HG02798 (cell line): Measurements from ENCODE around the gene UPF1.

Experiments used
- ATAC-seq: cut with Tn5 transposase; IDR thresholded peaks from one replicate; pipeline ENCODE4 v1.9.1; 2021; ENCODE audit warnings: mild to moderate bottlenecking; ENCODE audit not compliant: unreplicated experiment, poor library complexity

Gene UPF1

GRCh38 chr19:18853755-18854427, 22.1 kb downstream of the UPF1 start:
- ATAC-seq: no peak

DNA sequence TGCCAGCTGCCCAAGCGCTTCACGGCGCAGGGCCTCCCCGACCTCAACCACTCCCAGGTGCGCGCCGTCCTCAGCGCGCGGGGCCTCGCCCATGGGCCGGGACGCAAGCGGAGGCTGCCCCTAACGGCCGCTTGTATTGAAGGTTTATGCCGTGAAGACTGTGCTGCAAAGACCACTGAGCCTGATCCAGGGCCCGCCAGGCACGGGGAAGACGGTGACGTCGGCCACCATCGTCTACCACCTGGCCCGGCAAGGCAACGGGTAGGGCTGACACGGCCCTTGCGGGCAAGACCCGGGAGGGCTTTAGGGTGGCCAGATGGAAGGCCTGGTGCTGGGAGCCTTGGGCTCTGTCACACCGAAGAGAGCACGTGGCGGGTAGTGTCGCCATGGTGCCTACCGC, 23.2 kb downstream of the UPF1 start:
- ATAC-seq: no peak

DNA sequence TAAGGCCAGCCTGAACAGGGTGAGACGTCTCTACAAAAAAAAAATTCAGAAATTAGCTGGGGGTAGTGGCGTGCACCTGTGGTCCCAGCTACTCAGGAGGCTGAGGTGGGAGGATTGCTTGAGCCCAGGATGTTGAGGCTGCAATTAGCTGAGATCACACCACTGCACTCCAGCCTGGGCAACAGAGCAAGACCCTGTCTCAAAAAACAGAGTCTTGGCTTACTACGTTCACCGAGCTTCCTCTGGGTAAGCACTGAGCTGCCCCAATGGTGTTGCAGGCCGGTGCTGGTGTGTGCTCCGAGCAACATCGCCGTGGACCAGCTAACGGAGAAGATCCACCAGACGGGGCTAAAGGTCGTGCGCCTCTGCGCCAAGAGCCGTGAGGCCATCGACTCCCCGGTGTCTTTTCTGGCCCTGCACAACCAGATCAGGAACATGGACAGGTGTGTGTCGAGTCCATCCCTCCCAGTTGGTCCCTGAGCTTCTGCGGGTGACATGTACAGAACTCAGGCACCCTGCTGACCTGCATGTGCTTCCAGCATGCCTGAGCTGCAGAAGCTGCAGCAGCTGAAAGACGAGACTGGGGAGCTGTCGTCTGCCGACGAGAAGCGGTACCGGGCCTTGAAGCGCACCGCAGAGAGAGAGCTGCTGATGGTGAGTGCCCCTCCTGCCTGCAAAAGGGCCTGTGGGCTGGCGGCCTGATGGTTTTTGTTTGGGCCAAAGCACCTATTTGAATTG, 24.1 kb downstream of the UPF1 start:
- ATAC-seq: no peak

GRCh38 chr19:18856385-18857126, 24.8 kb downstream of the UPF1 start:
- no peak for ATAC-seq

DNA sequence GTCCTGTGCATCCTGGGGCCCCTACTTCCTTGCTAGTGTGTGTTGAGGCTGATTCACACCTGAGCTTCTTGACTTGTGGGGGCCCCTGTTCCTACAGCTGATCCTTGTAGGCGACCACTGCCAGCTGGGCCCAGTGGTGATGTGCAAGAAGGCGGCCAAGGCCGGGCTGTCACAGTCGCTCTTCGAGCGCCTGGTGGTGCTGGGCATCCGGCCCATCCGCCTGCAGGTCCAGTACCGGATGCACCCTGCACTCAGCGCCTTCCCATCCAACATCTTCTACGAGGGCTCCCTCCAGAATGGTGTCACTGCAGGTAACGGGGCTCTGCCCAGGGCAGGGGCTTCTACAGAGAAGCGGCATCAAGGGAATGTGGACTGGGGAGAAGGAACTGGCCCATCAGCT, 25.5 kb downstream of the UPF1 start:
- no peak for ATAC-seq

GRCh38 chr19:18858906-18859646, 27.3 kb downstream of the UPF1 start:
- ATAC-seq: no peak

GRCh38 chr19:18859676-18860301, 28.0 kb downstream of the UPF1 start:
- ATAC-seq: no peak

GRCh38 chr19:18860302-18860700, 28.5 kb downstream of the UPF1 start:
- ATAC-seq: no peak

DNA sequence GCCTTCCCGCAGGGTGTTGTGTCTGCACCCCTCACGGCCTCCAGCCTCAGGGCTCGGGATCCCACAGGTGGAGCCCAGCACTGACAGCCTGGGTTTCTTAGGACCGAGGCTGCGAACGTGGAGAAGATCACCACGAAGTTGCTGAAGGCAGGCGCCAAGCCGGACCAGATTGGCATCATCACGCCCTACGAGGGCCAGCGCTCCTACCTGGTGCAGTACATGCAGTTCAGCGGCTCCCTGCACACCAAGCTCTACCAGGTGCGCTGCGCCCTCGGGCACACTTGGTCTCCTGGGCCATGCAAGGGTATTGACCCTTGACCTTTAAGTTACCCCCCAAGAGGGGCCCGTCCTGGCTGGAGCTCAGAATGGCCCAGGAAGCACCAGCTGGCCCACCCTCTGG, 29.0 kb downstream of the UPF1 start:
- ATAC-seq: no peak

- ATAC-seq: no peak
These were observed 29.5 kb downstream of the UPF1 start for GRCh38 chr19:18861235-18861634.

DNA sequence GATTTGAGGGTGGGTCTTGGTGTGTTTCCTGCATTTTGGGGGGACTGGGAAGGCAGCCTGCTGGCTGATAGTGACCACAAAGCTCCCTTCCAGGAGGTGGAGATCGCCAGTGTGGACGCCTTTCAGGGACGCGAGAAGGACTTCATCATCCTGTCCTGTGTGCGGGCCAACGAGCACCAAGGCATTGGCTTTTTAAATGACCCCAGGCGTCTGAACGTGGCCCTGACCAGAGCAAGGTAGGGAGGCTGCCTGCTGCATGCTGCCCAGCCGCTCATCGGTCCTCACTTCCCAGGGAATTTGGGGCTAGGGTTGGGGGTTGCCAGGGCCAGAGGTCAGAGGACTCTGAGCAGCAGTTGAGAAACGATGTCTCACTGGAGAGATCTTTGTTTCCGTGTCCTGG, 30.2 kb downstream of the UPF1 start:
- no peak for ATAC-seq

DNA sequence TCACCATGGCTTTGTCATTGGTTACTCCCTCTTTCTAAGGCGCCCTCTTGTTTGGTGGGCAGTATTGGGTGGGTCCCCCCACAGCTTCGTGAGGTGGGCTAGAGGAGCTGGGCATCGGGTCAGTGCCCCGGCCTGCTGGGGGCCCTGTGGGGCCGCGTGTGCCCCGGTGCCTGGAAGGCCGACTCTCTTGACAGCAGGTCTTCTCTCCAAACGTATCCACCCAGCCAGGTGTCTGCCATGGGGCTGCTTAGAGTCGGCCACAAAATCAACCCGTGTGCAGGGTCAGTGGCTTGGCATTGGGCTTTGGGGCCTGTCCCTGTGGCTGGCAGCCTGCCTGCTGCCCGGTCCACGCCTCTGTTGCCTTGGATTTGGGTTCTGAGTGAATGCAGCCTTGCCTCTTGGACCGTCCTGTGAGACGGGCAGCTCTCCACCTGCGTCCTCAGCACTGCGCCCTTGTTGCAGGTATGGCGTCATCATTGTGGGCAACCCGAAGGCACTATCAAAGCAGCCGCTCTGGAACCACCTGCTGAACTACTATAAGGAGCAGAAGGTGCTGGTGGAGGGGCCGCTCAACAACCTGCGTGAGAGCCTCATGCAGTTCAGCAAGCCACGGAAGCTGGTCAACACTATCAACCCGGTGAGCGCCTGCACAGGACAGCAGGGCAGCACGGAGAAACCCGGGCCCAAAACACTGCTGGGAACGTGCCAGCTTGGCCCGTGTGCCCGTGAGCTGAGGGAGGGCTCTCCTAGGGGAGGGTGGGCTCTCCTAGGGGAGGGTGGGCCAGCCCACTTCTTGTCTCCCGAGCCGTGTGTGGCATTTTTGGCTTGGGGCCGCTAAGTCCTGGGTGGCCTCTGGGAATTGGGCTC, 31.4 kb downstream of the UPF1 start:
- no peak for ATAC-seq

DNA sequence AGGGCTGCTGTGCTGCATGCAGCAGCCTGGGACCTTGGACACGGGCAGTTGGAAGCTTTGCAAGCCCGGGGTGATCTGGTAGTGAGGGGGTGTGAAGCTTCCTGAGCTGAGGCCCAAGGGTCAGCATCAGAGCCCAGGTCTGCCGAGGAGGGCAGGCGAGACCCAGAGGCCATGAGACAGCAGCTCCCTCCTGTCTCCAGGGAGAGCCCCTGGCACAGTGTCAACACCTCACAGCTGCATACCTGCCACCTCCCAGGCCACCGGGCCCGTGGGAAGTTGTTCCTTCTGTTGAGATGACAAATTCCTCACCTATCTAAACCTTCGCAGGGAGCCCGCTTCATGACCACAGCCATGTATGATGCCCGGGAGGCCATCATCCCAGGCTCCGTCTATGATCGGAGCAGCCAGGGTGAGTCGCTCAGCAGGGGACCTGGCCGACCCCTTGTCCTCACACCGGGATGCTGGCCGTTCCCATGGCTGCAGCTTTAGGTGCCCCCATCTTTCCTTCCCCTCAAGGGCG, 32.1 kb downstream of the UPF1 start:
- no peak for ATAC-seq

- no peak for ATAC-seq
These were observed 33.6 kb downstream of the UPF1 start for GRCh38 chr19:18865106-18865972.

DNA sequence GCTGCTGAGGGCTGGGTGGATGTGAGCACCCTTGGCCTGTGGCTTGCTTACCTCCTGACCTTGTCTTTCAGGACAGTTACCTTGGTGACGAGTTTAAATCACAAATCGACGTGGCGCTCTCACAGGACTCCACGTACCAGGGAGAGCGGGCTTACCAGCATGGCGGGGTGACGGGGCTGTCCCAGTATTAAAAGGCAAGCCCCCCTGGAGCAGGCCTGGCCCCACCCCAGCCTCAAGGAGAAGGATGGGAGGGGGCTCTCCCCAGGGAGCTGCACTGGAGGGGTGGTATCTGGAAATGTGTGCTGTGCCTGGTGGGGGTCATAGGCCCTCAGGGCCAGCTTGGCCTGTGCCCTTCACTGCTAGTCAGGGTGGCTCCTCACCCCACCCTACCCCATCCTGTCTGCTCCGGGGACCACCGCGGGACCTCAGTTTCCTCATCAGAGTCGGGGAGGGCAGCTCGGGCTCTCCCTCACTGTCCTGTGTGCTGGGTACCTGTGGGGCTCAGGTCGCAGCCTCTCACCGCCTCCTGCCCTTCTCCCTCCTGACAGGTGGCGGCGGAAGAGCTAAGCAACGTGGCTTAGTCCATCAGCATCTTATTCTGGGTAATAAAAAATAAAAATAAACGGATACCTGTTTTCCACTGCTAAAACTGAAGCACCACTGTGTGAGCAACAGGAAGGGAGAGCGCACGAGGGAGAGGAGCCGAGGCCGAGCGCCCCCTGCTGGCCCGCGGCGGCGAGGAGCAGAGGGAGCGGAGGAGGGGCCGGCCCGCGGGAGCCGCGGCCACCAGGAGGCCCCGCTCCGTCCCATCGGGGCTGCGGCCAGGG, 34.4 kb downstream of the UPF1 start:
- ATAC-seq: peak; percentile 59

GRCh38 chr19:18866800-18867123, 35.0 kb downstream of the UPF1 start:
- ATAC-seq: no peak

- no peak for ATAC-seq
These were observed 35.4 kb downstream of the UPF1 start for GRCh38 chr19:18867199-18867598.
